Keratinocyte (primary cell): ENCODE measurements around the gene PLXNB3. TPM values are rescaled to one million over a fixed set of nuclear protein-coding genes. Genes with fewer than 3 reads are reported as not detected.

ENCODE experiments used
- DNase-seq: peaks from one replicate; pipeline ENCODE4 v3.0.0-alpha.2; 2011; ENCODE audit warnings: low read depth, missing footprints, low spot score
- FAIRE-seq: peaks from 2 replicates; lab custom pipeline; 2011; peaks lifted over from hg19 to GRCh38; lab: Jason Lieb, UNC
- H2AFZ ChIP-seq: 2 replicates; pipeline ENCODE4 v1.6.0; 2012; ENCODE audit warnings: low read length, control low read depth, inconsistent platforms; ENCODE audit not compliant: control insufficient read depth
- H3K27ac ChIP-seq: 2 replicates; pipeline ENCODE4 v1.5.1; 2011; ENCODE audit warnings: low read length; ENCODE audit not compliant: control insufficient read depth, insufficient read depth
- H3K27me3 ChIP-seq: 3 replicates; pipeline ENCODE4 v1.6.0; 2011; ENCODE audit warnings: low read length; ENCODE audit not compliant: control insufficient read depth, insufficient read depth; ENCODE audit errors: extremely low read depth
- H3K36me3 ChIP-seq, 2 experiments: 2 replicates in 1 of 2; 3 replicates in 1 of 2; pipeline ENCODE4 v1.5.1; 2011; ENCODE audit warnings: low read length in 2 of 2, mild to moderate bottlenecking in 1 of 2; ENCODE audit not compliant: control insufficient read depth in 2 of 2, insufficient read depth in 2 of 2; ENCODE audit errors: extremely low read depth in 1 of 2
- H3K4me1 ChIP-seq: 3 replicates; pipeline ENCODE4 v1.5.1; 2011; ENCODE audit warnings: low read length; ENCODE audit not compliant: control insufficient read depth, insufficient read depth; ENCODE audit errors: extremely low read depth
- H3K4me2 ChIP-seq: 3 replicates; pipeline ENCODE4 v1.6.0; 2011; ENCODE audit warnings: low read depth, low read length; ENCODE audit not compliant: control insufficient read depth, insufficient read depth; ENCODE audit errors: extremely low read depth
- H3K4me3 ChIP-seq, 3 experiments: fragments of 200-600 bp in 1 of 3; sonication (generic) in 1 of 3; 2 replicates in 2 of 3; 3 replicates in 1 of 3; pipeline ENCODE4 v1.5.1; 2011 to 2016; ENCODE audit warnings: low read length in 3 of 3, mild to moderate bottlenecking in 3 of 3, control low read depth in 2 of 3, inconsistent platforms in 1 of 3, low read depth in 1 of 3, mixed read lengths in 1 of 3, mixed run types in 1 of 3, moderate library complexity in 1 of 3; ENCODE audit not compliant: control insufficient read depth in 2 of 3, insufficient read depth in 2 of 3; ENCODE audit errors: extremely low read depth in 1 of 3
- H3K79me2 ChIP-seq: 2 replicates; pipeline ENCODE4 v1.6.0; 2012; ENCODE audit warnings: low read length; ENCODE audit not compliant: control insufficient read depth, insufficient read depth
- H3K9ac ChIP-seq: 3 replicates; pipeline ENCODE4 v1.6.0; 2011; ENCODE audit warnings: low read length; ENCODE audit not compliant: control insufficient read depth, insufficient read depth; ENCODE audit errors: extremely low read depth
- H3K9me1 ChIP-seq: 3 replicates; pipeline ENCODE4 v1.6.0; 2011; ENCODE audit warnings: low read length; ENCODE audit not compliant: control insufficient read depth, insufficient read depth; ENCODE audit errors: extremely low read depth
- H3K9me3 ChIP-seq: 2 replicates; pipeline ENCODE4 v1.5.1; 2012; ENCODE audit warnings: low read depth, low read length; ENCODE audit not compliant: control insufficient read depth
- H4K20me1 ChIP-seq: 3 replicates; pipeline ENCODE4 v1.6.0; 2011; ENCODE audit warnings: low read length; ENCODE audit not compliant: control insufficient read depth, insufficient read depth; ENCODE audit errors: extremely low read depth
- EZH2 ChIP-seq: IDR thresholded peaks from one replicate; pipeline ENCODE4 v1.6.1; 2012; ENCODE audit warnings: inconsistent platforms, mild to moderate bottlenecking, low read length, moderate library complexity
- dilution Hi-C: fragments of 300-500 bp; cut with MboI; formaldehyde crosslinking; loops from one replicate; pipeline ENCODE4 v1.7.0; 2020; ENCODE audit warnings: low sequenced_read_pairs; ENCODE audit not compliant: extremely low pct_ligation_motif_present
- polyA plus RNA-seq, 5 experiments: library from polyadenylated mRNA; depleted of rRNA in 3 of 5; stranded (reverse) in 3 of 5; stranded (forward) in 1 of 5; unstranded in 1 of 5; fragments of >200 nt; gene quantifications; 1 replicate in 1 of 5; 2 replicates in 3 of 5; 3 replicates in 1 of 5; pipeline versions ENCODE4 v1.2.1 to v1.2.3, GENCODE V29; 2011 to 2012; ENCODE audit warnings: missing spikeins in 2 of 5, low read depth in 1 of 5, low replicate concordance in 1 of 5
- TF ChIP-seq, protein P1 (sequence below), 3 experiments: IDR thresholded peaks in 1 of 3; conservative IDR thresholded peaks in 1 of 3; optimal IDR thresholded peaks in 1 of 3; 2 replicates in 2 of 3; 3 replicates in 1 of 3; pipeline versions ENCODE3 to v1.5.1; 2011; ENCODE audit warnings: low read length in 3 of 3, mild to moderate bottlenecking in 3 of 3, moderate library complexity in 2 of 3, control low read depth in 1 of 3, inconsistent platforms in 1 of 3; ENCODE audit not compliant: insufficient read depth in 2 of 3; ENCODE audit errors: extremely low read depth in 1 of 3

Gene PLXNB3
- polyA plus RNA-seq, 1 donor (not counting 4 experiments of a cell fraction or from before 2014, with no cell fraction given) = 7.2 TPM

DNA sequence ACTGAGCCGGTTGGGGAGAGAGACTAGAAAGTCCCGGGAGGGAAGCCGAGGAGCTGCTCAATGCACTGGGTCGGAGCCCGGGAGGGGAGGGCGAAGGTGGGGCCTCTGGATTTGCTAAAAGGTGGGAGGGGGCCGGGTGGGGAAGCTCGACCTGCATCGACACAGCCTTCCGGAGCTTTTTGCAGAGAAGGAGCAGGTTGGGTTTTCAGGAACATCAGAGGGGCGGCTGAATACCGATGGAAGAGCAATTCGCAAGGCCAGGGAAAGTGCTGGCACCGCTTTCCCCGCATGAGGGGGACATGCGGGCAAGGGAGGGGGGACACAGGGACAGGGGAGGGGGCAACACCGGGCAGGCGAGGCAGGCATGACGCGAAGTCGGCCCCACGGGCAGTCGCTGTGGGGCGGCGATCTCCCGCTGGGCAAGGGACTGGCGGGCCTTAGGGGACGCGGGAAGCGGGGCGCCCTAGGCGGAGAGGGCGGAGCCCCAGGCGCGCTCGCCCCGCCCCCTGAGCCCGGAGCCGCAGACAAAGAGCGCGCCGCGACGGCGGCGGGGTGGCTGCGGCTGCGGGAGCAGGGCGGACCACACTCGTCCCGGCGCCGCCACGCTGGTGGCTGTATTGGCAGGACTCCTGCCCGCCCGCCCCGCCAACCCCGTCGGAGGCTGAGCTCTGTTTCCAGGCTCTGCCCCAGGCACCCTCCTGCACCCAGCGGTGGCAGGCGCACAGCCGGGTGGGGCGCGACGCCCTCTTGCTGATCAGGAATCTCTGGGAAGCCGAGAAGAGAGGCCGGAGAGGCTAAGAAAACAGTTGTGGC lies 54.7 kb downstream of the PLXNB3 start:
- Histone ChIP-seq H3K4me3 (peak overlapping the region; percentile 18 to 40 (median 20)), H2AFZ (no peak overlapping the region), H3K4me1 (no peaks in the 10 kb centered on the region), H3K4me2 (peak overlapping the region; percentile 2), H3K9me1 (no peaks in the 10 kb centered on the region), H4K20me1 (no peaks in the 10 kb centered on the region), H3K27ac (no peak overlapping the region), H3K9me3 (no peaks in the 10 kb centered on the region), H3K36me3 (no peaks in the 10 kb centered on the region), H3K79me2 (no peaks in the 10 kb centered on the region), H3K27me3 (peaks cover 7% of the 10 kb centered on the region), H3K9ac (no peak overlapping the region)
- no peak for FAIRE-seq
- TF ChIP-seq, protein P1, sequence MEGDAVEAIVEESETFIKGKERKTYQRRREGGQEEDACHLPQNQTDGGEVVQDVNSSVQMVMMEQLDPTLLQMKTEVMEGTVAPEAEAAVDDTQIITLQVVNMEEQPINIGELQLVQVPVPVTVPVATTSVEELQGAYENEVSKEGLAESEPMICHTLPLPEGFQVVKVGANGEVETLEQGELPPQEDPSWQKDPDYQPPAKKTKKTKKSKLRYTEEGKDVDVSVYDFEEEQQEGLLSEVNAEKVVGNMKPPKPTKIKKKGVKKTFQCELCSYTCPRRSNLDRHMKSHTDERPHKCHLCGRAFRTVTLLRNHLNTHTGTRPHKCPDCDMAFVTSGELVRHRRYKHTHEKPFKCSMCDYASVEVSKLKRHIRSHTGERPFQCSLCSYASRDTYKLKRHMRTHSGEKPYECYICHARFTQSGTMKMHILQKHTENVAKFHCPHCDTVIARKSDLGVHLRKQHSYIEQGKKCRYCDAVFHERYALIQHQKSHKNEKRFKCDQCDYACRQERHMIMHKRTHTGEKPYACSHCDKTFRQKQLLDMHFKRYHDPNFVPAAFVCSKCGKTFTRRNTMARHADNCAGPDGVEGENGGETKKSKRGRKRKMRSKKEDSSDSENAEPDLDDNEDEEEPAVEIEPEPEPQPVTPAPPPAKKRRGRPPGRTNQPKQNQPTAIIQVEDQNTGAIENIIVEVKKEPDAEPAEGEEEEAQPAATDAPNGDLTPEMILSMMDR (optimal IDR thresholded peaks at IDR 0.05 in 1 of 3, IDR thresholded peaks at IDR 0.05 in 1 of 3, conservative IDR thresholded peaks at IDR 0.05 in 1 of 3; ENCODE audit: extremely low read depth in 1 of 3, insufficient read depth in 2 of 3, low read length in 3 of 3) = no peak
- peak; percentile 10 for TF ChIP-seq EZH2
- dilution Hi-C loops = no loop called here
- no peak for DNase-seq

DNA sequence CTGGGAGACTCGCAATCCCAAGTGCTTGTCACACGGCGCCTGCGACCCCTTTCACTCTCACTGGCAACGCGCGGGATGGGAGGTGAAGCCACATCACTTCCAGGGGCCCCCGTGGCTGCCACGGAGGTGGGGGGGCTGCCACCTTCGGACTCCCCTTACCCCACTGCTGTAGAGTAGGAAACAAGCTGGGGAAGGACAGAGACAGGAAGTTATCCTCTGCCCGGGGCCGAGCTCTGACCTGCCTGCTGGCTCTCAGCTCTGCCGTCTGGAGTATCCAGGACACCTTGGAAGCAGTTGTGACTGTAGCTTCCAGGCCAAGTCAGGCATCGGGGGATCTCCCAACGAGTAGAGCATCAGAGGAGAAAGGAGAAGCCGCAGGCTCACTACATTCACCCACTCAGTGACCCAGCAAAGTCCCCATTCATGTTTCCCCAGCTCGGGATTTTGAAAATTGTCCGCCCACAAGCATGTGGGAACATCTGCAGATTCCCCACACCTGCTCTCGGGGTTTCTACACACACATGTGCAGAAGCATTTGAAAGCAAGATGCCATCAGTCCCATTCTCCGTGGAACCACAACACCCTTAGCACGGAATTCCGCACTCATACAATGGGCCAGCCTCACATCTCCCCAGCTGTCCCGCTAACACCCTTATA lies 55.5 kb downstream of the PLXNB3 start:
- H3K36me3 ChIP-seq = no peaks in the 10 kb centered on the region
- H4K20me1 ChIP-seq = no peaks in the 10 kb centered on the region
- DNase-seq = no peak
- H3K9me1 ChIP-seq = no peaks in the 10 kb centered on the region
- peaks cover 7% of the 10 kb centered on the region for H3K27me3 ChIP-seq
- FAIRE-seq = no peak
- H3K9me3 ChIP-seq = no peaks in the 10 kb centered on the region
- H2AFZ ChIP-seq = no peak overlapping the region
- H3K79me2 ChIP-seq = no peaks in the 10 kb centered on the region
- H3K4me3 ChIP-seq = peak overlapping the region in 1 of 3 experiments; percentile 18
- H3K4me2 ChIP-seq = peak overlapping the region; percentile 2
- H3K27ac ChIP-seq = no peak overlapping the region
- no peak overlapping the region for H3K9ac ChIP-seq
- H3K4me1 ChIP-seq = no peaks in the 10 kb centered on the region
- dilution Hi-C loops = no loop called here
- no peak for TF ChIP-seq EZH2
- TF ChIP-seq, protein P1 (optimal IDR thresholded peaks at IDR 0.05 in 1 of 3, IDR thresholded peaks at IDR 0.05 in 1 of 3, conservative IDR thresholded peaks at IDR 0.05 in 1 of 3; ENCODE audit: extremely low read depth in 1 of 3, insufficient read depth in 2 of 3, low read length in 3 of 3) = no peak
